A549 treated with Hydrocortisone at 1 μM for 4 hours (cell line): ENCODE results near the gene ALPL. TPM values are rescaled to one million over a fixed set of nuclear protein-coding genes. Genes with fewer than 3 reads are reported as not detected.

Experiments used
- total RNA-seq: library from RNA; stranded (reverse); fragments of 200-300 nt; extraction: Qiagen RNA extraction; gene quantifications from 5 replicates; pipeline ENCODE4 v1.2.3, GENCODE V29; 2022

Gene ALPL
- total RNA-seq, result 0.32 to 0.51 TPM (median 0.47 TPM) in 5 replicates

DNA sequence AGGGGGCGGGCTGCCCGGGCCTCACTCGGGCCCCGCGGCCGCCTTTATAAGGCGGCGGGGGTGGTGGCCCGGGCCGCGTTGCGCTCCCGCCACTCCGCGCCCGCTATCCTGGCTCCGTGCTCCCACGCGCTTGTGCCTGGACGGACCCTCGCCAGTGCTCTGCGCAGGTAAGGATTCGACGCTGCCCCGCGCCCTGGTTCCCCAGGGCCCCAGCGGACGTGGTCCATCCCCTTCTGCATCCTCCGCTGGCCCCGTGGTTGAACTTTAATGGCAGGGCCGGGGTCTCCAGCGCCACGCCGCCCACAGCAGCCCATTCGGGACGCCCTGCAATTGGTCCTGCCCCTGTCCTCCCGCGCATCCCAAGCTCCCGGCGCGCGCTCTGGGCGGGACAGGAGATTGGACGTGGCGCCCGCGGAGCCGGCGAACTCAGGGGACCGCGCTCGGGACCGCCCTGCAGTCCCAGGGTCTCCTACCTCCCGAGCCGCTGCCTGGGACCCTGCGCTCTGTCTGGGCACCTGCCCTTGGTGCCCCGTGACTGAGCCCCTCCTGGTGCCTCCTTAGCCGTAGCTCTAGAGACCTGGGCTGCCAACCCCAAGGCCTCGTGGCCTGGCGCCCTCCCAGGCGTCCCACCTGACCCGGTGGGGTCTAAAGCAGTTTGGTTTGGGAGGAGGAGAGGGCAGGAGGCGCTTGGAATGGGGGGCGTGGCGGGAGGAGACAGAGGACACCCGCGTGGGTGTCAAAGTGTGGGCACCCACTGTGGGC is at the start of gene ALPL:
Gene ALPL, plus strand, starts transcription at position 73 of the 762 bp plus-strand sequence. CDS start 44,659 bp downstream, outside the sequence.

Other genes starting within 250 kb of the ALPL start
- 50.2 to 70.6 TPM (median 61.6 TPM) in 5 replicates for gene ECE1, start 219.0 kb upstream of the ALPL start, total RNA-seq
- gene NBPF3, start 69.3 kb upstream of the ALPL start, total RNA-seq, result 5.2 to 8.2 TPM (median 7.0 TPM) in 5 replicates
- 9.1 to 11.0 TPM (median 10.2 TPM) in 5 replicates for gene RAP1GAP, start 159.9 kb downstream of the ALPL start, total RNA-seq